Body of pancreas (tissue), 4 donors: ENCODE measurements around the gene CCDC149. TPM values are rescaled to one million over a fixed set of nuclear protein-coding genes. Genes with fewer than 3 reads are reported as not detected.

Experiments
- ATAC-seq: fragments of 150-250 bp; one replicate; pipeline ENCODE4 v1.9.1; 2016
- DNase-seq, 4 donors: peaks; one replicate each; pipeline ENCODE4 v3.0.0-alpha.2; 2019
- H3K27ac ChIP-seq, 4 donors: fragments of 200-600 bp; sonication (generic); 1 replicate in 3 of 4; 2 replicates in 1 of 4; pipeline versions ENCODE4 v1.5.1 to v1.6.1; 2016 to 2019; ENCODE audit warnings: mild to moderate bottlenecking in 1 of 4, mixed read lengths in 1 of 4, moderate library complexity in 1 of 4
- H3K27me3 ChIP-seq, 2 donors: fragments of 200-600 bp; sonication (generic); one replicate each; pipeline ENCODE4 v1.6.0; 2016; ENCODE audit warnings: mild to moderate bottlenecking in 1 of 2
- H3K36me3 ChIP-seq, 2 donors: fragments of 200-600 bp; sonication (generic); replicated peaks in 1 of 2; 2 replicates each; pipeline ENCODE4 v1.5.1; 2016; ENCODE audit warnings: low read depth in 2 of 2; ENCODE audit not compliant: insufficient read depth in 1 of 2
- H3K4me1 ChIP-seq: fragments of 200-600 bp; sonication (generic); one replicate; pipeline ENCODE4 v1.6.0; 2016
- H3K4me3 ChIP-seq, 2 donors: fragments of 200-600 bp; sonication (generic); 1 replicate in 1 of 2; 2 replicates in 1 of 2; pipeline ENCODE4 v1.5.1; 2016 to 2019
- H3K9me3 ChIP-seq, 3 donors: fragments of 200-600 bp; sonication (generic); 1 replicate in 2 of 3; 2 replicates in 1 of 3; pipeline ENCODE4 v1.5.1; 2016
- POLR2A ChIP-seq, 3 donors: fragments of 450-650 bp; IDR thresholded peaks; one replicate each; pipeline ENCODE4 v1.6.1; 2016; ENCODE audit warnings: antibody characterized with exemption in 3 of 3, mild to moderate bottlenecking in 2 of 3
- WGBS, 2 donors: methylation state at CpG; one replicate each; pipeline ENCODE4 v1.1.5; 2017; 5-methylcytosine and 5-hydroxymethylcytosine counted together
- intact Hi-C: fragments of 100-400 bp; cut with DNase I; formaldehyde crosslinking; loops from one replicate; pipeline ENCODE4 v1.15.1; 2023
- total RNA-seq, 2 donors: library from RNA; depleted of rRNA; stranded (reverse); fragments of >200 nt; gene quantifications; one replicate each; pipeline ENCODE4 v1.1.0, GENCODE V29; 2016
- TF ChIP-seq, protein P1 (sequence below), 7 experiments: fragments of 450-650 bp in 4 of 7; fragments of 200-600 bp in 3 of 7; sonication (generic) in 3 of 7; IDR thresholded peaks; one replicate each; pipeline ENCODE4 v1.5.1; 2016 to 2019; ENCODE audit warnings: antibody characterized with exemption in 7 of 7

Gene CCDC149
- total RNA-seq, 2 donors from 2014 or later, result 9.6 to 15.0 TPM

DNA sequence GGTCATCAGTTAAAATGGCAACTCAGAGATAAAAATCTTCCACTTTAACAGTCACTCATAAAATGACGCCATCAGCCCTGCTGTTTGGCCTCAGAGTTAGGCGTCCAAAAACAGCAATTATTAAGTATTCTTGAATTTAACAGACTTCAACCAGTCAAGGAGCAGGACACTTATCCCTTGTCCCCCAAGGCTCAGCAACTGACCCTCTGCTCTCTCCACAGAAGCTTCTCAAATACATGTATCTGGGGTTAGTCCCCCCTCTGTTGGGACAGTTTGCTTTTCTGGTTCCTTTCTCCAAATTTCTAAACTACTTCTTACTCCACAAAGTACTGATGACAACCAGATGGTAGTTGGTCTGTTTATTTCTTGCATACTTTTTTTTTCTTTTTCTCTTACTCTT, 63.1 kb downstream of the CCDC149 start:
- DNase-seq (no peak), ATAC-seq (no peak)
- 91 to 93% methylated on average over 2 of the region's 2 CpGs for WGBS, 2 donors
- H3K4me1 ChIP-seq, result no peaks in the 10 kb centered on the region
- intact Hi-C loops, result no loop called here
- H3K27me3 ChIP-seq, result no peaks in the 10 kb centered on the region
- peaks cover 0 to 2% of the 10 kb centered on the region in 2 donors for H3K36me3 ChIP-seq
- H3K27ac ChIP-seq, result no peak overlapping the region
- TF ChIP-seq POLR2A (IDR thresholded peaks at IDR 0.05), result no peak
- TF ChIP-seq, protein P1, sequence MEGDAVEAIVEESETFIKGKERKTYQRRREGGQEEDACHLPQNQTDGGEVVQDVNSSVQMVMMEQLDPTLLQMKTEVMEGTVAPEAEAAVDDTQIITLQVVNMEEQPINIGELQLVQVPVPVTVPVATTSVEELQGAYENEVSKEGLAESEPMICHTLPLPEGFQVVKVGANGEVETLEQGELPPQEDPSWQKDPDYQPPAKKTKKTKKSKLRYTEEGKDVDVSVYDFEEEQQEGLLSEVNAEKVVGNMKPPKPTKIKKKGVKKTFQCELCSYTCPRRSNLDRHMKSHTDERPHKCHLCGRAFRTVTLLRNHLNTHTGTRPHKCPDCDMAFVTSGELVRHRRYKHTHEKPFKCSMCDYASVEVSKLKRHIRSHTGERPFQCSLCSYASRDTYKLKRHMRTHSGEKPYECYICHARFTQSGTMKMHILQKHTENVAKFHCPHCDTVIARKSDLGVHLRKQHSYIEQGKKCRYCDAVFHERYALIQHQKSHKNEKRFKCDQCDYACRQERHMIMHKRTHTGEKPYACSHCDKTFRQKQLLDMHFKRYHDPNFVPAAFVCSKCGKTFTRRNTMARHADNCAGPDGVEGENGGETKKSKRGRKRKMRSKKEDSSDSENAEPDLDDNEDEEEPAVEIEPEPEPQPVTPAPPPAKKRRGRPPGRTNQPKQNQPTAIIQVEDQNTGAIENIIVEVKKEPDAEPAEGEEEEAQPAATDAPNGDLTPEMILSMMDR (IDR thresholded peaks at IDR 0.05), result no peak
- H3K9me3 ChIP-seq, result no peaks in the 10 kb centered on the region
- H3K4me3 ChIP-seq, result no peak overlapping the region

DNA sequence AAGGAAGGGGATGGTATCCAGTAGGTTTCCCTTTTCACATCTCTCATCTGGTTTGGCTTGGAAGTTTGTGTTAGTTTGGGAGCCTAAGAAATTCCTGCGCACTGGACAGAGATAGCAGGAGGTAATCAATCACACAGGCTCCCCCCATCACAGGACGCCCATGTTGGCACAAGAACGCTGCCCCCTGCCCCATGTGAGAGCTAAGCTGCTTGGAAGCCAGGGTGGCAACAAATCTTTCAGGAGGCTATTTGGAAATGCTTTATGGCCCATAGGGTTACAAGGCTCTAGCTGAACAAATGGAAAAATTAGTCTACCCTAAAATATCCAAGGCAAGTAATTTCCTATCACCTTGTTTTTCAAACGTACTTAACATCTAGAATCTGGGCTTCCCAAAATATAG, 63.5 kb downstream of the CCDC149 start:
- Histone ChIP-seq H3K4me1 (no peaks in the 10 kb centered on the region), H3K9me3 (no peaks in the 10 kb centered on the region), H3K4me3 (no peak overlapping the region), H3K27ac (no peak overlapping the region), H3K27me3 (no peaks in the 10 kb centered on the region), H3K36me3 (peaks cover 0 to 2% of the 10 kb centered on the region in 2 donors)
- no peak for TF ChIP-seq POLR2A (IDR thresholded peaks at IDR 0.05)
- TF ChIP-seq, protein P1 (IDR thresholded peaks at IDR 0.05), result no peak
- intact Hi-C loops, result no loop called here
- no peak for DNase-seq
- 79% methylated on average over 4 of the region's 4 CpGs for WGBS, 2 donors
- ATAC-seq, result no peak

DNA sequence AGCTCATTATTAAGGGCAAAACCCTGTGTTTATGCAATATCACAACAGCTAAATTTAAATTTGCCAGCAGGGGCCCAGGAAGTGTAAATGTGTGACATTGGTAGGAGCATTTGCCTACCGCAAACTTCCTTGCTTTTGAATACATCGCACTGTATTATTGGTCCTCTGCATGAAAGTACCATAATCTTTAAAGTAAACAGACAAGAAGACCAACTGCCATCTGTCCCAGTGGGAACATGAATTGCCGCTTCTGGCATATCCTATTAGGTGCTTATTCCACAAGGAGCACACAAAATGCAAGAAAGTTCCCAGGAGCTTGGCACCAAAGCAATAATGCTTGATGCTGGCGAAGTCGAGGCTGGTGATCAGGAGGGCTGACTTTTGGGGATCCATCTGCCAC, 66.1 kb downstream of the CCDC149 start:
- Histone ChIP-seq H3K27me3 (no peaks in the 10 kb centered on the region), H3K9me3 (no peaks in the 10 kb centered on the region), H3K36me3 (peaks cover 0 to 2% of the 10 kb centered on the region in 2 donors), H3K4me1 (no peaks in the 10 kb centered on the region), H3K27ac (no peak overlapping the region), H3K4me3 (no peak overlapping the region)
- TF ChIP-seq POLR2A (IDR thresholded peaks at IDR 0.05), result no peak
- TF ChIP-seq, protein P1 (IDR thresholded peaks at IDR 0.05), result no peak
- ATAC-seq (no peak), DNase-seq (no peak)
- WGBS, 2 donors, result 75 to 93% methylated on average over 4 to 5 of the region's 5 CpGs
- intact Hi-C loops, result no loop called here

DNA sequence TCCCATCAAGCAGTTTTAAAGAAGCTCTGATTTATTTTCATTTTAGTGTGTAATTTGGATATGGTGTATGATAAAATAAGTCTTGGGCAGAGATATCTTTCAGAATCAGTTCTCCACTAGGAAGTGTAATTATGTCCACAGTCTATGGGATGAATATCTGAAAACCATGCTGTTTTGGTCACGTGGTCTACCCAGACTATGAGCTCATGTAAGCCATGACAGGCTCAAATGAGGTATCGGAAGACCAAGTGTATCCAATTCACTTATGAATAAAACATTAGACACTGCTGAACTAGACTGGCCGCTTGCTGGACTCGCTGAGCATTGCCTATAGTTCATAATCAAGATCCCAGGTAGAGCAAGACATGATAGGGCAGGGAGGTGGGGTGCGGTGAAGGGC, 66.9 kb downstream of the CCDC149 start:
- no peak for DNase-seq
- ATAC-seq, result no peak
- Histone ChIP-seq H3K27ac (no peak overlapping the region), H3K36me3 (peaks cover 0 to under 1% of the 10 kb centered on the region in 2 donors), H3K4me3 (no peak overlapping the region), H3K27me3 (no peaks in the 10 kb centered on the region), H3K4me1 (peaks cover 1% of the 10 kb centered on the region), H3K9me3 (no peaks in the 10 kb centered on the region)
- intact Hi-C loops, result no loop called here
- WGBS, 2 donors, result 97% methylated on average over 5 of the region's 5 CpGs
- TF ChIP-seq, protein P1 (IDR thresholded peaks at IDR 0.05), result no peak
- TF ChIP-seq POLR2A (IDR thresholded peaks at IDR 0.05), result no peak

DNA sequence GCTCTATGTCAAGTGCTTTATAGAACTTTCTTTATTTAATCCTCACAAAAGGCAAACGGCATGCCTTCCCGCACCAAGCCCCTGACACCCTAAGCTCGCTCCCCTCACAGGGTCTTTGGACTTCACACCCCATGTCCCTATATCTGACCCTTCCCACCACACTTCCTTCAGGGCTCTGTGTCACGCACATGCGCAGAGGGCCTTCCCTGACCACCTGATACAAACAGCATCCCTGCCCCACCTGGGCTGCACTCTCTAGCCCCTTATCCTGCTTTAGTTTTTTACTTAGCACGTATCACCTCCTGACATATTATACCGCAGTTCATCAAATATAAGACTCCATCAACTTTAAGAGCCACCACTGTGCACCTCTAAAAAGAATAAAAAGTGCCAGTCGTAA, 67.7 kb downstream of the CCDC149 start:
- intact Hi-C loops, result no loop called here
- Histone ChIP-seq H3K27me3 (no peaks in the 10 kb centered on the region), H3K27ac (no peak overlapping the region), H3K9me3 (no peaks in the 10 kb centered on the region), H3K36me3 (no peaks in the 10 kb centered on the region), H3K4me3 (no peak overlapping the region), H3K4me1 (peaks cover 7% of the 10 kb centered on the region)
- WGBS, 2 donors, result 96 to 99% methylated on average over 8 of the region's 8 CpGs
- TF ChIP-seq, protein P1 (IDR thresholded peaks at IDR 0.05), result no peak
- ATAC-seq (no peak), DNase-seq (no peak)
